Gastroesophageal sphincter (tissue), 4 donors: ENCODE results near the gene PID1. TPM values are rescaled to one million over a fixed set of nuclear protein-coding genes. Genes with fewer than 3 reads are reported as not detected.

Experiments used
- ATAC-seq: fragments of 150-250 bp; one replicate; pipeline ENCODE4 v1.9.1; 2016; ENCODE audit warnings: mild to moderate bottlenecking, moderate library complexity
- H3K27ac ChIP-seq, 4 donors: fragments of 200-600 bp; sonication (generic) in 3 of 4; 1 replicate in 3 of 4; 2 replicates in 1 of 4; pipeline ENCODE4 v1.5.1; 2016 to 2019
- H3K27me3 ChIP-seq: fragments of 200-600 bp; sonication (generic); one replicate; pipeline ENCODE4 v1.5.1; 2019
- H3K36me3 ChIP-seq, 2 donors: fragments of 200-600 bp; sonication (generic); one replicate each; pipeline ENCODE4 v1.5.1; 2019; ENCODE audit warnings: control low read depth in 1 of 2
- H3K4me1 ChIP-seq, 3 donors: fragments of 200-600 bp; sonication (generic); 1 replicate in 2 of 3; 2 replicates in 1 of 3; pipeline ENCODE4 v1.5.1; 2016 to 2019; ENCODE audit warnings: control low read depth in 2 of 3
- H3K4me3 ChIP-seq, 2 donors: fragments of 200-600 bp; sonication (generic); one replicate each; pipeline ENCODE4 v1.5.1; 2019; ENCODE audit warnings: mild to moderate bottlenecking in 1 of 2, moderate library complexity in 1 of 2
- H3K9me3 ChIP-seq, 3 donors: fragments of 200-600 bp; sonication (generic); one replicate each; pipeline ENCODE4 v1.5.1; 2017 to 2019; ENCODE audit warnings: control low read depth in 2 of 3
- CTCF ChIP-seq, 4 experiments: fragments of 200-600 bp in 2 of 4; fragments of 450-650 bp in 2 of 4; sonication (generic) in 1 of 4; IDR thresholded peaks; one replicate each; pipeline ENCODE4 v1.5.1; 2017 to 2019; ENCODE audit warnings: antibody characterized with exemption in 4 of 4, mild to moderate bottlenecking in 2 of 4, moderate library complexity in 2 of 4
- EP300 ChIP-seq: sonication (generic); formaldehyde crosslinking; IDR thresholded peaks from one replicate; pipeline ENCODE4 v1.6.1; 2017; ENCODE audit warnings: antibody characterized with exemption, mild to moderate bottlenecking
- POLR2A ChIP-seq, 2 donors: fragments of 450-650 bp; IDR thresholded peaks; one replicate each; pipeline ENCODE4 v1.6.1; 2017; ENCODE audit warnings: antibody characterized with exemption in 2 of 2, mild to moderate bottlenecking in 2 of 2, moderate library complexity in 1 of 2
- POLR2AphosphoS5 ChIP-seq: sonication (generic); formaldehyde crosslinking; IDR thresholded peaks from one replicate; pipeline ENCODE4 v1.6.1; 2017; ENCODE audit warnings: antibody characterized with exemption
- WGBS, 2 donors: methylation state at CpG; one replicate each; pipeline ENCODE4 v1.1.5; 2018; ENCODE audit warnings: low coverage in 1 of 2; 5-methylcytosine and 5-hydroxymethylcytosine counted together
- total RNA-seq, 4 donors: library from RNA; depleted of rRNA; stranded (reverse); fragments of >200 nt; gene quantifications; one replicate each; pipeline ENCODE4 v1.1.0, GENCODE V29; 2016

The PID1 gene
- total RNA-seq, 4 donors from 2014 or later: 34.4 to 62.4 (median 54.9) TPM

DNA sequence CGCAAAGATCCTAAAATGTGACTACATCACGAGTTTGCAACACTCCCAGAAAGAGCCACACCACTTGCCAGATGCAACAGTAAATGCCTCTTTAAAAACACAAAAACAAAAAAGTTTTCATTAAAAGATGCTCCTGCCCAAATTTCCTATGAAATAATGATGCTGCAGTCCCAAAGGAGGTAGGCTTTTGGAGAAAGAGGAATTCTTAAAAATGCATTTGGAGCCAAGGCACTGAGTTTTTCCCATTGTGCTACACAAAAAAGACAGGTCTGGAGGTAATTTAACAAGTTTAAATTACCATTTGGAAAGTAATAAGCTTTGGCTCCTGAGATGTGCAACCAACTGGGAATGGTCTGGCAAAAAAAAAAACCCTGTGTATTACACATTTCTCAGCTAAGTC, 145.0 kb downstream of the PID1 start:
- Histone ChIP-seq H3K27me3 (no peaks in the 10 kb centered on the region), H3K36me3 (no peaks in the 10 kb centered on the region), H3K27ac (no peak overlapping the region), H3K4me1 (peaks cover 0 to 10% (median 0%) of the 10 kb centered on the region in 3 donors), H3K4me3 (no peak overlapping the region), H3K9me3 (no peaks in the 10 kb centered on the region)
- ATAC-seq: no peak
- TF ChIP-seq CTCF (IDR thresholded peaks at IDR 0.05): no peak
- TF ChIP-seq POLR2A (IDR thresholded peaks at IDR 0.05): no peak
- no peak for TF ChIP-seq EP300
- no peak for TF ChIP-seq POLR2AphosphoS5
- 71% methylated on average over 2 of the region's 2 CpGs; no CpG with 5 or more reads in 1 of the 2 donors for WGBS, 2 donors

DNA sequence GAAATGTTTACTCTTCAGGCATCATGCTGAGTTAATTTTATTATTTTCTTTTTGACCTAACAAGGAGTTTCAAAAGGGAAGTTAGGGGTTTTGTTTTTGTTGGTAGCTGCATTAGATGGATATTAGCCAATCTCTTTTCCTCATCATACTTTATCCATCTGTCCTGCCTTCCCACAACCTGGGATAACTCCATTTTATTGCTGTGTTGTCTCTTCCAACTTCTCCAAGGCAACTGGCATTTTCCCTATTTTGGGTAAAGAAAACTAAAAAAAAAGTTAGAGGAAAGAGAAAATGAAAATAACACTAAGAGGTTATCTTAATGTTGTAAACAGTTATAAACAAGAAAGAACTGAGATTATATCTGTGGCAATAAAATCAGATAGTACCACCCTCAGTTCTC, 147.0 kb downstream of the PID1 start:
- no peaks in the 10 kb centered on the region for H3K4me1 ChIP-seq
- H3K27me3 ChIP-seq: no peaks in the 10 kb centered on the region
- no peak overlapping the region for H3K27ac ChIP-seq
- H3K36me3 ChIP-seq: no peaks in the 10 kb centered on the region
- no peaks in the 10 kb centered on the region for H3K9me3 ChIP-seq
- no peak for ATAC-seq
- no peak for TF ChIP-seq EP300
- no peak overlapping the region for H3K4me3 ChIP-seq

DNA sequence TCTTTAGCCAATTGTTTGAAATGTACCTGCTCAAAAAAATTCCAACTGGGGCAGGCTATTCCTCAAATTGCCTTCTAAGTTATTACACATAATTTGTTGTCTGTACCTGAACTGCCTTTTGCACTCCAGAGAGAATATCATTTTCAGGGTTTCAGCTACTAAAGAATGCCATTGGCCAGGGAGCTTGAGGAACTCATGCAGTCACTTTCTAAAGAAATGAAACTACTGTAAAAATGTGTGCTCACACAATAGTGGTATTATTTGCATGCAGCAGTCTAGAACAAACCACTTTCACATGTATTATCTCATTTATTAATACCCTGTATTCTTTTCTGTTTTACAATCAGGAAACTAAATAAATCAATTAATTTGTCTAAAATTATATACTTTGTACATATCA, 152.2 kb downstream of the PID1 start:
- Histone ChIP-seq H3K27ac (no peak overlapping the region), H3K9me3 (no peaks in the 10 kb centered on the region), H3K27me3 (no peaks in the 10 kb centered on the region), H3K4me1 (no peaks in the 10 kb centered on the region), H3K36me3 (no peaks in the 10 kb centered on the region), H3K4me3 (no peak overlapping the region)
- no peak for TF ChIP-seq CTCF (IDR thresholded peaks at IDR 0.05)
- TF ChIP-seq POLR2AphosphoS5: no peak
- no peak for ATAC-seq

DNA sequence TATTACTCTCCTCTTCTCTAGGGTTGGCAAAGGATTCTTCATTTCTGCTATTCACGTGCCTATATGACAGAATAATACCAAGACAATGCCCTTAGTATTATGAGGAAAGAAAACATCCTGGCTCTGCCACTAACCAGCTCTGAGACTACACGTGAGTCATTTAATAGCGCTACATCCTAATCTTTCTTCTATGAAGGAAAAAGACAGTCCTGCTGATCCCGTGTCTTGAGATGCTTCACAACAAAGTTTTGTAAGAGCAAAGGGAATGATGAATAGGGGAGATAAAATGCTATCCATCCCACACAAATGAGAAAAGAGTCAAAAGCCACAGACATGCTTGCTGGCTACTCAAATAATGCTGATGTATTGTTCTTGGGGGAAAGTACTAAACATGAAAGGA, 152.8 kb downstream of the PID1 start:
- H3K27me3 ChIP-seq: no peaks in the 10 kb centered on the region
- 40 to 73% methylated on average over 1 to 4 of the region's 4 CpGs for WGBS, 2 donors
- no peaks in the 10 kb centered on the region for H3K9me3 ChIP-seq
- H3K4me1 ChIP-seq: no peaks in the 10 kb centered on the region
- H3K27ac ChIP-seq: no peak overlapping the region
- TF ChIP-seq POLR2A (IDR thresholded peaks at IDR 0.05) (no peak), EP300 (no peak), CTCF (IDR thresholded peaks at IDR 0.05) (no peak), POLR2AphosphoS5 (no peak)
- no peak overlapping the region for H3K4me3 ChIP-seq
- no peaks in the 10 kb centered on the region for H3K36me3 ChIP-seq
- no peak for ATAC-seq

DNA sequence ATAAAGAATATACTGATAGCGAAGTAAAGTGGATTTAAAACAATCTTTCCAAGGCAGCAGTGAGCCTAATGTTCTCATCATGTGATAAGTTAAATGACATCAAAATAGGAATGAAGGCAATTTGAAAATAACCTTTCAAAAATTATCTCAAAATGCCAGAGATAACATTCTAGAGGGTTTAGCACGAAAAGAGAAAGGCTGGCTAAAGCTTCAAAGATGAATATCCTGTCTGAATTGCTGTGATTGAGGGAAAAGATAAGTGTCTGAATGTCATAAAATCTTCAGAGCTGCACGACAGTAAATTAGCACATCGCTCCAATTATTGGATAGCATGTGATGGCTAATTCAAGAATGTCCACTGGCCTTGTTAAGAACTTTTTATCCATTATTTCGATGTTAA, 159.3 kb downstream of the PID1 start:
- no peak for ATAC-seq
- TF ChIP-seq CTCF (IDR thresholded peaks at IDR 0.05) (no peak), EP300 (no peak), POLR2A (IDR thresholded peaks at IDR 0.05) (no peak), POLR2AphosphoS5 (no peak)
- Histone ChIP-seq H3K36me3 (no peaks in the 10 kb centered on the region), H3K4me1 (no peaks in the 10 kb centered on the region), H3K9me3 (no peaks in the 10 kb centered on the region), H3K4me3 (no peak overlapping the region), H3K27ac (no peak overlapping the region), H3K27me3 (no peaks in the 10 kb centered on the region)
- 66 to 77% methylated on average over 5 of the region's 5 CpGs for WGBS, 2 donors

DNA sequence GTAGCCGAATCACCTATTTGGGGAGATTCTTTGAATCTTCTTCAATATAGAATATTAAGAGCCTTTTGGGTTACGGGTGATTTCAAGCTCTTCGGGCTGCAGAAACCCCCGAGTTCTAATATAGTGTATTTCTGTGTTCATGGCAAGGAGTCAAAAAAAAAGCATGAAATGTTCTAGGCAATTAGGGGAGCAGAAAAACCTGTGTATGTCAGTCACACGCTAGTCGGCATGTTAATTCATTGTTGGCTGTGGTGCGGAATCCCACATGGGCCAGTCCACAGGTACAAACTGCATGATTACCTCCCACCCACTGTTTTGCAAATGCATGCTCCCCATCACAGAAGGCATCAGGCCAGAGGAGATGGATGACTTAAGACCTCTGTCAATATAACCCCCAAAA, 161.9 kb downstream of the PID1 start:
- no peak for TF ChIP-seq CTCF (IDR thresholded peaks at IDR 0.05)
- no peak for TF ChIP-seq POLR2A (IDR thresholded peaks at IDR 0.05)
- TF ChIP-seq POLR2AphosphoS5: no peak
- no peak for TF ChIP-seq EP300
- Histone ChIP-seq H3K27ac (no peak overlapping the region), H3K9me3 (no peaks in the 10 kb centered on the region), H3K36me3 (no peaks in the 10 kb centered on the region), H3K27me3 (no peaks in the 10 kb centered on the region), H3K4me3 (no peak overlapping the region), H3K4me1 (no peaks in the 10 kb centered on the region)
- WGBS, 2 donors: 88 to 100% methylated on average over 3 to 6 of the region's 7 CpGs
- no peak for ATAC-seq
